Fibroblast of skin of back (primary cell): Measurements from ENCODE around the gene TRIM75. TPM values are rescaled to one million over a fixed set of nuclear protein-coding genes. Genes with fewer than 3 reads are reported as not detected.
A peak's percentile ranks its signal among the peaks of the same experiment; 100 is the strongest.
"Not testable (repeated sequence)": the region's sequence is repeated elsewhere in the genome, so short reads cannot be mapped to it uniquely, and the experiment has no call there.

Experiments
- DNase-seq: peaks from one replicate; pipeline ENCODE4 v3.0.0-alpha.2; 2013
- polyA plus RNA-seq, 2 experiments: library from polyadenylated mRNA; unstranded; fragments of 120-200 nt; gene quantifications; one replicate each; pipeline ENCODE4 v1.2.1, GENCODE V29; 2013; ENCODE audit not compliant: insufficient read length in 2 of 2

TRIM75 gene
- polyA plus RNA-seq (2013, experiment 1 of 2; ENCODE audit: insufficient read length), result not detected
- polyA plus RNA-seq (2013, experiment 2 of 2; ENCODE audit: insufficient read length), result not detected

DNA sequence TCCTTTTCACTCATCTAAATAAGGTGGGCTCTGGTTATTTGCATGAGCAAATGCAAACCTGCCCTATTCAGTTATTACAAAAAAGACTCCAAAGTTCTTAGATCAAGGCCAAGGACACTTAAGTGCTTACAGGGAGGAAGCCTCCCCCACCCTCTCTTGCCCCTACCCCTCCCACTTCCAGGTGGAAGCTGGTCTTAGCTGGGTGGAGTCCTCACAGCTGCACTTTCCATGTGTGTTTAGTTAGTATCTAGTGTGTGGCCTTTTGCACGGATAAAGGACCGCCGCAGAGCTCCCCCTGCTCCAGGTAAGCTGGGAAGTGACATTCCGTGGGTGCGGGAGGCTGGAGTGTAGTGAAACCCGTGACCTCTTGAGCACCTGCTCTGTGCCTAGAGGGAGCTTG lies at the start of gene TRIM75:
TRIM75 (plus strand) TSS at position 222 of the 400 bp plus-strand sequence. CDS start 5,282 bp downstream, outside the sequence.
- no peak for DNase-seq

DNA sequence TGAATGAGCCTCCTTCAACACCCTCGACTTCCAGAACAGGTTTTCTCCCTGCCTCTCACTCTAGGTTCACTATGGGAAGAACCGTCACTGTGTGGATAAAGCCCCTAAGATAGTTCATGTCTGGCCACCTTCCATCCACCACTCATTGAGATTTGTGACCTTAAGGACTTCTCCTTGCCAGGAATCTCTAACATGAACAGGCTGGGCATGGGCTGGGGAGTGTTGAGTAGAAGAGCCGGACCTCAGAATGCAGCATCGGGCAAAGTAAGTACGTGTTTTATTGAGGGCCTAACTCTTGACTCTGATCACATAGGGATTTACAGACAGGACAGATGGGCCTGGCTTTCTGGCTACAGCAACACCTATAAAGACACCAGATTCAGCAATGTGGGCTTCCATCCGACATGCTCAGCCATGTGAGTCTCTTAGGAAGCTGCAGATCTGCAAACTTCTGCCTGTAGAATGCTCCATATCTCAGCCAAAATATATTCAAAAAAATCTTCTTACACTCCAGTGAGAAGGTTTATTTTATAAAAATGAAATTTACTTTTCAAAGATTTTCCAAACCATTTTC lies 48.2 kb upstream of the TRIM75 start:
- DNase-seq, result no peak

GRCh38 chr4:165006456-165006855 lies 47.2 kb upstream of the TRIM75 start:
- no peak for DNase-seq

- no peak for DNase-seq
Observed at GRCh38 chr4:165006886-165007285, 46.8 kb upstream of the TRIM75 start.

- no peak for DNase-seq
Observed at GRCh38 chr4:165009493-165010227, 44.0 kb upstream of the TRIM75 start.

DNA sequence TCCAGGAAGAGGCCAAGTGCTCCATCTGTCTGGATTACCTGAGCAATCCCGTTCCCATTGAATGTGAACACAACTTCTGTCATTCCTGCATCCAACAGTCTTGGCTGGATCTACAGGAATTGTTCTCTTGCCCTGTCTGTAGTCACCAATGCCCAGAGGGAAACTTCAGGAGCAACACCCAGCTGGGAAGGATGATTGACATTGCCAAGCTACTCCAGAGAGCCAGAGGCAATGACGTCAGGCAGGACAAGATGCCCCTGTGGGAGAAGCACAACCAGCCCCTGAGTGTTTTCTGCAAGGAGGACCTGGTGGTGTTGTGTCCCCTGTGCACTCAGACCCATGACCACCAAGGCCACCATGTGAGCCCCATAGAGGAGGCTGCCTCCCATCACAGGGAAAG lies 43.2 kb upstream of the TRIM75 start:
- DNase-seq, result no peak

DNA sequence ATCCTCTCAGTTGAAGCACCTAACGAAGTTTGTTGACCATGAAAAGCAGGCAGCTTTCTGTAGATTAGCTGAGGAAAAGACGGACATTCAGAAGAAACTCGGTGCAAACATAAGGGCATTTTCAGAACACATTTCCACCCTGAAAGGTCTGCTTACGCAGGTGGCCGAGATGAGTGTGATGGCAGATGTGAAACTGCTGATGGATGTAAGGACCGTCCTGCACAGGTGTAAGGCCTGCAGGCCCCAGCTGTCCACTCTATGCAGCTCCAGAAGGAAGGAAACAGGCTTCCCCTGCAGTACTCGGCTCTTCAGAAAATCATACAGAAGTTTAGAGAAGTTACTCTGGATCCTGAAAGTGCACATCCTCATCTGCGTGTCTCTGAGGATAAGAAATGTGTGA lies 42.7 kb upstream of the TRIM75 start:
- DNase-seq, result no peak

GRCh38 chr4:165011403-165011802 lies 42.3 kb upstream of the TRIM75 start:
- DNase-seq, result no peak

- DNase-seq, result no peak
Observed at GRCh38 chr4:165013691-165014090, 40.0 kb upstream of the TRIM75 start.

GRCh38 chr4:165016971-165017370 lies 36.7 kb upstream of the TRIM75 start:
- peak; percentile 4 for DNase-seq

DNA sequence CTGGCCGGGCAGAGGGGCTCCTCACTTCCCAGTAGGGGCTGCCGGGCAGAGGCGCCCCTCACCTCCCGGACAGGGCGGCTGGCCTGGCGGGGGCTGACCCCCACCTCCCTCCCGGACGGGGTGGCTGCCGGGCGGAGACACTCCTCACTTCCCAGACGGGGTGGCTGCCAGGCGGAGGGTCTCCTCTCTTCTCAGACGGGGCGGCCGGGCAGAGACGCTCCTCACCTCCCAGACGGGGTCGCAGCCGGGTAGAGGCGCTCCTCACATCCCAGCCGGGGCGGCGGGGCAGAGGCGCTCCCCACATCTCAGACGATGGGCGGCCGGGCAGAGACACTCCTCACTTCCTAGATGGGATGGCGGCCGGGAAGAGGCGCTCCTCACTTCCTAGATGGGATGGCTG lies 33.7 kb upstream of the TRIM75 start:
- DNase-seq, result not testable (repeated sequence)

GRCh38 chr4:165025782-165026181 lies 27.9 kb upstream of the TRIM75 start:
- not testable (repeated sequence) for DNase-seq

GRCh38 chr4:165027762-165028402 lies 25.8 kb upstream of the TRIM75 start:
- DNase-seq, result peak; percentile 2

- no peak for DNase-seq
Observed at GRCh38 chr4:165031436-165032211, 22.0 kb upstream of the TRIM75 start, which contains the start of gene TRIM60. Gene TRIM60 (plus strand): TSS chr4:165031999. CDS start chr4:165040073, 8,074 bp downstream.

- no peak for DNase-seq
Observed at GRCh38 chr4:165048170-165048569, 5.5 kb upstream of the TRIM75 start.

DNA sequence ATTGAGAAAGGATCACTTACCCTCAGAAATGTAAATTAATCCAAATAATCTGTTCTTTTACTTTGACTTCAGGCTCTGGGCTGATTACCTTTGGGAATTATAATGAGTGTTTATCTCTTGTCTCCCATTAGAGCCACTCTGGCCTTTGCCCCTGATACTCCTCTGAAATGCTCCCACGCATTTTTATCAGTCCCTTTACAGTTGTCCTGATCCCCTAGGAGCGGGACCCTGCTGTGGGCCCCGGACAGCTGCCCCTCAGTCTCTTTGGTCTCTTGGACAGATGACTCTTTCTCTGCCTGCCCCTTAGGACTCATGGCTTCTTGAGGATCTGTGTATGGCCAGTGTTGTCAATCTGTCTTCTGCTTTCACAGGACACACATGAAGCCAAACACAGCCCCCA lies 1.0 kb upstream of the TRIM75 start:
- DNase-seq, result no peak

GRCh38 chr4:165055601-165056000 lies 1.9 kb downstream of the TRIM75 start:
- DNase-seq, result no peak

DNA sequence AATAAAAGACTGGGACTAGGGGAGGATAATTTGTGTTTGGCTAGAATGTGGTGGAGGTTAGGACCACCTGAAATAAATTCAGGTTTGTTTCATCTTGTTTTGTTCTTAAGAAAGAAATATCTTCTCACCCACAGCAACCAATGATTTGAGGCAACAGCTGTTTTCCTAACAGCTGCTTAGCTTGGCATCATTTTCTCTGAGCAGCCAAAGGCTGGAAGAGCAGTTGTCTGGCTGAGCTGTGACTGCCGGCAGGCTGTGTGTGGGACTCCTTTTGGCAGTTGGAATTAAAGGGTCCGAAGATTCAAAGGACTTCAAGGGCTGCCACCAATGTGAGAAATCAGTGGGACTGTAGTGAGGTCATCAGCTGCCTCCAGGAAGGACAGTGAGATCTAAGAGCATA lies 5.0 kb downstream of the TRIM75 start:
- DNase-seq, result no peak

- DNase-seq, result no peak
Observed at GRCh38 chr4:165059386-165059785, 5.7 kb downstream of the TRIM75 start.

- DNase-seq, result no peak
Observed at GRCh38 chr4:165060938-165061337, 7.3 kb downstream of the TRIM75 start.

GRCh38 chr4:165070560-165070959 lies 16.9 kb downstream of the TRIM75 start:
- DNase-seq, result no peak

DNA sequence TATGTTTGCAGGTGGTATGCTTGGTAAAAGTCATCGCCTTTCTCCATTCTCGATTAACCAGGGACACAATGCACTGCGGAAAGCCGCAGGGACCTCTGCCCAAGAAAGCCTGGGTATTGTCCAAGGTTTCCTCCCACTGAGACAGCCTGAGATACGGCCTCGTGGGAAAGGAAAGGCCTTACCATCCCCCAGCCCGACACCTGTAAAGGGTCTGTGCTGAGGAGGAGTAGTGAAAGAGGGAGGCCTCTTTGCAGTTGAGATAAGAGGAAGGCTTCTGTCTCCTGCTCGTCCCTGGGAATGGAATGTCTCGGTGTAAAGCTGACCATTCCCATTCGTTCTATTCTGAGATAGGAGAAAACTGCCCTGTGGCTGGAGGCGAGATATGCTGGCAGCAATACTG lies 19.7 kb downstream of the TRIM75 start:
- DNase-seq, result not testable (repeated sequence)
